Measurements from ENCODE around the gene MAP3K5. TPM values are rescaled to one million over a fixed set of nuclear protein-coding genes. Genes with fewer than 3 reads are reported as not detected.
"Not testable (repeated sequence)": the region's sequence is repeated elsewhere in the genome, so short reads cannot be mapped to it uniquely, and the experiment has no call there.

The MAP3K5 gene
- total RNA-seq, 1 donor from 2014 or later = 21.6 TPM

GRCh38 chr6:136721467-136721866, 70.8 kb downstream of the MAP3K5 start:
- no peak for DNase-seq (ENCODE audit: low read depth)

DNA sequence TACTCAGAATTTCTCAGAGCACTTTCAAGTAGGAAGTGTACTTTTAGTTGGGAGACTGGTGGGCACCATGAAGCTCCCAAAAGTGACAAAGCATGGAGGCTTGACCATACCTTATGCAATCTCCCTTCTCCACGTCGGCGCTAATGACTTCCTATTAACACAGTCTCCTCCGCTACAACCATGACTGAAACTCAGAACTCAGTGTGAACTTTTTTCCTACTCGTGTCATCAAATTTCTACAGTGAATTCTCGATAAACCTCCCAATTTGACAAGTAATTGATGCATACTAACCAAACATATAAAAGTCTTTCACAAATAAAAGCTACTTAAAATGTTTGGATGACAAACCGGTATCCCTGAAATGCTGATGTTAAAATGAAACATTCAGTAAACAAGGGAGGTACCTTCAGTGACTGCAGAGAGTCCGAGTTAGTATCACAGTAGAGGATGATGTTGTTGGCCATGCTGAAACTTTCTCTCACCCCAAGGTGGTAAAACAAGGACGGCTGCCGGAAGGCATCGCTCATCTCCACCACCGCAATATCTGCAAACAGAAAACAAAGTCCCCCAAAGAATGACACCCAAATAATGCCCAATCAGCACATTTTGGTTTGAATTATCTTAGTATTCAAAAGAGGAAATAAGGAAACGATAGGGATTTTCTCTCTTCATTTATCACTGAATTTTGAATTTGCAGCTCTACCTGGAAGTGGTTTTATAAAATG, 72.1 kb downstream of the MAP3K5 start:
- DNase-seq (ENCODE audit: low read depth) = no peak

DNA sequence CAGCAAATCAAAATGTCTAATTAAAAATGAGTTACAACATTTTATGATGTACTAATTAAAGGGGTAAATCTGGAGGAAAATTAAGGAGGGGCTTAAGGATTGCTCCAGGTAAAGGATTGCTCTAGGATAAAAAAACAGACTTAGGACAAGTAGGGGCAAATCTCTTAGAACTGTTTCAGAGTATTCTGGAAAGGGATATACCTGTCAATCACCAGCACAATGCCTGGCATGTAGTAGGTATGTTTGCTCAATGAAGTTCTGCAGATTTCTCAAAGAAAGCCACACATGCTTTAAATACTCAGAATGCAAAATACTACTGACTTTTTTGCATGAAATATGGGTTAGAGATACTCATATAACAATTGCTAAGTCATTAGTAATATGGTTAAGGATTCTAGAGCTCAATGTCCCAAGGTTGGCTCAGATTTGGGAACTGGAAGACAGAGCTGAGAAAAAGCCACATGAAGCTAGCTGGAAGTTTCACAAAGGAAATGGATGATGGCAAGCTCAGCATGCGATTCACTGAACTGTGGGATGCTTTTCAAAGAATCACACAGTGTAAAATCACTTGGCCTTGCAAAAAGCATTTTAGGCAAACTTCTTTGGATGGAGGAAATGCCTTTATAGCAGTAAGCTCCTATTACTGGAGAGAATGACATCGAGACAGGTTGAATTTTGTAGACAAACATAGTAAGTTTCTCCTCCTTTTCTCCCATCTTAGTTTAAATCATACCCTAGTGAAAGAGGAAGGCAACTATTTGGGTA, 72.8 kb downstream of the MAP3K5 start:
- no peak for DNase-seq (ENCODE audit: low read depth)

DNA sequence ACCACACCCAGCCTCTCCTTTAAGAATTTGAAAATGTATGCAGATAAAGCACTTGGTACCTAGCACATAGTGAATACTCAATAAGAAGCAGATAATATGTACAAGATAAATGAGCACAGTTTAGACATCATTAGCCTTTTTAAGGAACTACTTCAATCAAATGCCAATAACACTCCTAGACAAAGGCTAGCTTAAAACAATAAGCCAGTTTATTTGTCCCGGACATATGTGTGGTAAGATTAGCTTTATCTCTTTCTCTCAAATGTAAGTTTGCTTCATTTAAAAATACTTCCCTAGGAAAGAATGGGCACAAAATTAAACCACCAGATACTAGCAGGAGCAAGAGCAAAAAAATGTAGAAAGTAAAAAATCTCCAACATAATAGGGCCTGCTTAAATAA, 73.8 kb downstream of the MAP3K5 start:
- DNase-seq (ENCODE audit: low read depth) = no peak

DNA sequence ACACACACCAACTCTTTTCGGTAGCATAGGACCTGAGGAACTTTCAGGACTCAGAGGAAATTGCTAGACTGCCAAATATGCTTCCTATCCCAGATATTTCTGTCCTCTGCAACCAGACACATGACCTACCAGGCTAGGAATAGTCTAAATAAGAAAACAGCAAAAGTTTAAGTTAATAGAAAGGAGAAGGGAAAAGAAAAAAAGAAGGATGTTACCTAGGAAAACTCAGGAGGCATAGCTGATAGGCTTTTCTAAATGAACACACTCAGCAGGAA, 74.6 kb downstream of the MAP3K5 start:
- no peak for DNase-seq (ENCODE audit: low read depth)

DNA sequence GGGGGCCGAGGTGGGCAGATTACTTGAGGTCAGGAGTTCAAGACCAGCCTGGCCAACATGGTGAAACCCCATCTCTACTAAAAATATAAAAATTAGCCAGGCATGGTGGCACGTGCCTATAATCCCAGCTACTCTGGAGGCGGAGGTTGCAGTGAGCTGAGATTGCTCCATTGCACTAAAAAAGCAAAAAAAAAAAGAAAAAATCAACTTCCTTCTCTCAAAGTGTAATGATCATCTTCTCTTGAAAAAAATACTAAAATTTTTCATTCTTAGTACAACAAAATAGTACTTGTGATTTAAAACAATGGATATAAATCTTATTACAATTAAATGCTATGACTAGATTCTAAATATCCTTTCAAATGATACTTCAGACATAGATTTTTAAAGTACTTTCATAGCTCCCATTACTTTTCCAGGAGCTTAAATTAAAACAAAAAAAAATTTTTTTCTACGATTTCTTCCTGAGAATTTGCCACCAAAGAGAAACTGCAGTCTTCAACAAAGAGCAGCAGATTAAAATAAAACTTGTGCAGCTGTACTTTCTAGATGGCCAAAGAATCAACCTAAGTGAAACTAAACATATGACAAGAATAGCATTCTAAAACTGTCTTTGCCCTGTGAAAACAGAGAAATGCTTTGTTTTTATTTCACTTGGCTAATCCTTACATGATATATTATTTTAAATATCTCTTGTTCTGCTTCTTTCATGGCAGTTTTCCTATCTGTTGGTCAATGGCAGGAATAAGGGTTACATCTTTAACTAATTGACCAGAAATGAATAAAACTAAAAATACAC, 75.2 kb downstream of the MAP3K5 start:
- DNase-seq (ENCODE audit: low read depth) = no peak

- not testable (repeated sequence) for DNase-seq (ENCODE audit: low read depth)
Measured at GRCh38 chr6:136712642-136713041, 79.6 kb downstream of the MAP3K5 start.

- DNase-seq (ENCODE audit: low read depth) = no peak
Measured at GRCh38 chr6:136711644-136712043, 80.6 kb downstream of the MAP3K5 start.

DNA sequence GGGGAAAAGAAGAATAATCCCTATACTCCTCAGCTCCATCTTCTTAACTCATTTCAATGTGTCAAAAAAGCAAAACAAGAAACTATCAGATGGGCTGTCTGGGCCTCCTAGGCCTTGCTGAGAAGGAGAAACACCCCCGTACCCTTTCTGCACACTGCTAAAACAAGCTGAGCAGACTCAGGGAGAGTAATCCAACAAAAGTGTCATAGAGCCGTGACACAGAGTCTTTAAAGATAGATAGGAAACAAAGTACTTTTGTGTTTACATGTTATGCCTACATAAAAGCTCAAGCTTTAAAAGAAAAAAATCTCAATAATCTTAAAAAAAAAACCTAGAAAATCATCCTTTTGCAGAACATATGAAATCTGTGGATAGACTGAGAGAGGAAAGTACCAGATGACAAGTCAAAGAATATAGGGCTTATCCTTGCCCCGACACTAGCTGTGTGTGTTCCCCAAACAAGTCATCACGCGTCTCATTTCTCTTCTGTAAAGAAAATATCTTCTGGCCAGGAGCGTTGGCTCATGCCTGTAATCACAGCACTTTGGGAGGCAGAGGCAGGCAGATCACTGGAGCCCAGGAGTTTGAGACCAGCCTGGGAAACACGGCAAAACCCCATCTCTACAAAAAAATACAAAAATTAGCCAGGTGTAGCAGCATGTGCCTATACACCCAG, 81.3 kb downstream of the MAP3K5 start:
- DNase-seq (ENCODE audit: low read depth) = no peak

- DNase-seq (ENCODE audit: low read depth) = no peak
Measured at GRCh38 chr6:136709429-136709828, 82.8 kb downstream of the MAP3K5 start.

- no peak for DNase-seq (ENCODE audit: low read depth)
Measured at GRCh38 chr6:136706430-136706829, 85.8 kb downstream of the MAP3K5 start.

DNA sequence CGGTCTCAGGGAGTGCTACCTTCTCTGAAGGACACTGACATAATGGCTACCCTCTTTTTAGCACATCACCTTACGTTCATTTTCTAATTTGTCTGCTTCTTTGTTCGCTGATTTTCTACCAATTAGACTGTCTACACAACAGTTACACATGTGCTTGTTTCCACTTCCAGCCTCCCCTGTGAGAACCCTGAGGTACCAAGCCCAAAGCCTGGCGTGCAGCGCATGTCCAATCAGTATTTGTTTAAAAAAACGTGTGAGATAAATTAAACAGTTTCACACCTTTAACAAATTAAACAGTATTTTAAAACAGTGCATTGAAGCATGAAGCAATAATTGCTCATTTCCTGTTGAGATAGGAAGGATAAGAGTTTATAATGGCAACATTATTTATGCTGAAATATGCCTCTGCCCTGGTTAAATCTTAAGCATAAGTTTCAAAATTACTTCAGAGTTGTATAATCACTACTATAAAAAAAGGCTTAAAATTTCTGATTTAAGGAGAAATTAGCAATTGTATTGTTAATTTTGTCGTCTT, 88.9 kb downstream of the MAP3K5 start:
- DNase-seq (ENCODE audit: low read depth) = no peak

GRCh38 chr6:136701045-136701444, 91.2 kb downstream of the MAP3K5 start:
- no peak for DNase-seq (ENCODE audit: low read depth)

GRCh38 chr6:136699358-136699757, 92.9 kb downstream of the MAP3K5 start:
- DNase-seq (ENCODE audit: low read depth) = no peak

DNA sequence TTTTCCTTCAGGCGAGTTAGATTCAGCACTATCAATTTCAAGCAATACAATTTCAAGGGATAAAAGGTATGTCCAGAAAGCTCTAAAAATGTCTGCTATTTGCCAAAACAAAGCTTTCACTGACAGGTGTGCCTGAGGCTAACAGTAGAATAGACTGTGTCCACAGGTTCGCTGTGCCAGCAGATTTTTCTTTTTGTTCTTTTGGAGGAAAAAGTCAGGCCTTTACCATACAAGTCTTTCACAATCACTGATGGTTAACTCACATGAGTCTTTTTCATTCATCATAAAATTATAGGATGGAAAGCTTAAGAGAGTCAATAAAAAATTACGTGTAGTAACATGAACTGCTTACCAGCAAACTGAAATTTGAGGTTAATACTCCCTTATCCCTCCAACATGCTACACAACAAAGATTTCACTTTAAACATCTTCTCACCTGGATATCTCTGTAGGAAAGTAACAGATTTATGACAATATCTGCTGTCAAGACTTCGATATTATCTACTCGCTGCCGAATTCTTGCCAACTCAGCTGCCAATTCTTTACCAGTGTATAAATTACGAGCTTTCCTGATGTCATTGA, 95.4 kb downstream of the MAP3K5 start:
- DNase-seq (ENCODE audit: low read depth) = no peak

GRCh38 chr6:136696238-136696637, 96.0 kb downstream of the MAP3K5 start:
- DNase-seq (ENCODE audit: low read depth) = peak; percentile 20

- no peak for DNase-seq (ENCODE audit: low read depth)
Measured at GRCh38 chr6:136695412-136695811, 96.9 kb downstream of the MAP3K5 start.

- DNase-seq (ENCODE audit: low read depth) = no peak
Measured at GRCh38 chr6:136693090-136693489, 99.2 kb downstream of the MAP3K5 start.

DNA sequence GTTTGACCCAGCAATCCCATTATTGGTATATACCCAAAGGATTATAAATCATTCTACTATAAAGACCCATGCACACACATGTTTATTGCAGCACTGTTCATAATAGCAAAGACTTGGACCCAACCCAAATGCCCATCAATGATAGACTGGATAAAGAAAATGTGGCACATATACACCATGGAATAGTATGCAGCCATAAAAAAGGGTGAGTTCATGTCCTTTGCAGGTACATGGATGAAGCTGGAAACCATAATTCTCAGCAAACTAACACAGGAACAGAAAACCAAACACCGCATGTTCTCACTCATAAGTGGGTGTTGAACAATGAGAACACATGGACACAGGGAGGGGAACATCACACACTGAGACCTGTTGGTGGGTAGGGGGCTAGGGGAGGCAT, 104.4 kb downstream of the MAP3K5 start:
- not testable (repeated sequence) for DNase-seq (ENCODE audit: low read depth)

DNA sequence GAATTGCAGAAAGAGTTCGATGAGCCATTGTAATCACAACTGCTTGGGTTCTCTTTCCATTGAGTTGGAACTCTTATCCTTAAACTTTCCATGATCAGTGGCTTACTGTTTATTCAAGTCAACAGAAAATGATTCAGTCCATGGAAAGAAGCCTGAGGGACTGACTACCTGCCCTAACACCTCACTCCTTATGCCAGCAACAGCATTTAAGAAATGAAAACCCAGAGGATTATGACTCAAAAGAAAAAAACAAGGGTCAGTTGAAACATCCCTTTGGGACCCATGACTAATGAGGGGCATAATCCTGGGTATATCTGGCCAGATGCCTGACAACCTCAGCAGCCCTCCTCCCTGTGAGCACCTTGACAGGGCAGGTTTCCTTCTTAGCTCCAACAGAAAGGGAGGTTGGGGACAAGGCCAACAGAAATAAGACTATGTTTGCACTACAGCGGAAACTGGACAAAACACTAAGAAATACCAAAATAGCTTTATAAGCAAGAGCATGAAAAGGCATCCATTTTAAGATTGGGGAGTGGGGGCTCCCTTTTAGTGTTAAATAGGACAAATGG, 106.7 kb downstream of the MAP3K5 start:
- DNase-seq (ENCODE audit: low read depth) = peak; percentile 84

GRCh38 chr6:136684466-136684865, 107.8 kb downstream of the MAP3K5 start:
- DNase-seq (ENCODE audit: low read depth) = no peak

Data from renal cortical epithelial cell (primary cell).